RWPE2 (cell line): ENCODE data around the gene MAP2K5.

Source experiments
- ATAC-seq: fragments of 200-7000 bp; cut with Tn5 transposase; 3 replicates; pipeline ENCODE4 v1.9.1; 2021; ENCODE audit warnings: low read depth
- DNase-seq: peaks from one replicate; pipeline ENCODE4 v3.0.0-alpha.2; 2020; ENCODE audit warnings: low spot score
- H3K27ac ChIP-seq: fragments of 450-650 bp; 2 replicates; pipeline ENCODE4 v1.5.1; 2017; ENCODE audit warnings: mild to moderate bottlenecking; ENCODE audit not compliant: poor library complexity, severe bottlenecking
- H3K27me3 ChIP-seq: fragments of 250-450 bp; sonication (Bioruptor Pico); 2 replicates; pipeline ENCODE4 v1.5.1; 2021; ENCODE audit warnings: mild to moderate bottlenecking, moderate library complexity; ENCODE audit not compliant: insufficient read depth, poor library complexity, severe bottlenecking
- H3K36me3 ChIP-seq: fragments of 250-450 bp; sonication (Bioruptor Pico); 2 replicates; pipeline ENCODE4 v1.5.1; 2020; ENCODE audit warnings: low read depth, mild to moderate bottlenecking, moderate library complexity
- H3K4me1 ChIP-seq: fragments of 250-450 bp; sonication (Bioruptor Pico); 2 replicates; pipeline ENCODE4 v1.5.1; 2021; ENCODE audit warnings: mild to moderate bottlenecking, moderate library complexity; ENCODE audit not compliant: insufficient read depth, poor library complexity, severe bottlenecking
- H3K4me3 ChIP-seq: fragments of 250-450 bp; sonication (Bioruptor Pico); 2 replicates; pipeline ENCODE4 v1.5.1; 2021; ENCODE audit warnings: mild to moderate bottlenecking, moderate library complexity; ENCODE audit not compliant: severe bottlenecking
- H3K9me3 ChIP-seq: fragments of 250-450 bp; sonication (Bioruptor Pico); 2 replicates; pipeline ENCODE4 v1.5.1; 2021; ENCODE audit warnings: mild to moderate bottlenecking, moderate library complexity; ENCODE audit not compliant: severe bottlenecking
- TF ChIP-seq, protein P1 (sequence below): fragments of 450-650 bp; IDR thresholded peaks from one replicate; pipeline ENCODE4 v1.5.1; 2017; ENCODE audit warnings: mild to moderate bottlenecking, moderate library complexity; ENCODE audit not compliant: poor library complexity, severe bottlenecking

The MAP2K5 gene

DNA sequence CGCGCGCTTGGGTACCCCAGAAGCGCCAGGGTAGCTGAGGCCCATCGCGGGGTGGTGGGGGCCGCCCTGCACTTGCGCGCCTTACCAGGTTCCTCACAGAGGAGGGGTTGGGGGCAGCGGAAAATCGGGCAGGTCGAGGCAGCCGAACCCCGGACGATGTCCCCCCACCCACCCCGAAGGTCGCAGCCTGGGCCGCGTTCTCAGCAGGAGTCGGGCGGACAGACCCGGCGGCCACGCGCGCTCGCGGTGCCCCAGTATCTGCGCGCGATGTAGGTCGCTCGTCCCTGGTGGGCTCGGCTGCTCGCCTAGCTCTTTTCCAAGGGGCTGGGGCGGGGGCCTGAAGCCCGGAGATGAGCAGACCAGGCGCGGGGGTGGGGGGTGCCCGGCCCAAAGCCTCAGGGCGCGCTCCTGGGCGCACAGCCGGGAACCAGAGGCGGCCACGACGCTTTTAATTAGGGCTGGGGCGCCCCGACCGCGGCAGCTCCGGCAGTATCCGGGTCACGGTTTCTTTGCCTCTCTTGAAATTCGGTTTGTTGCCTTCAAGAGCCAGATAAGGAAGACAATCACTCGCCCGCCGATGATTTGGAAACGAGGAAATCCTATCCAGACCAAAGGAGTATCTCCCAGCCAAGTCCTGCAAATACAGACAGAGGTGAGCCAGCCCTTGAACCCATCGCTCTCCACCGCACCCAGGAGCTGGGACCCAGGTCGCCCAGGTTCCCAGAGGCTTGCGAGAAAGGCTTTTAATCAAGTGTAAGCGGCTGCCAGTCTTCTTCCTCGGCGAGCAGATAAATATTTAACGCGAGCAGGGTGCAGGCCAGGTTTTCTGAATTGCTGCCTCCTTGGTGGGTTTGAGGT, 287.4 kb downstream of the MAP2K5 start:
- no peaks in the 10 kb centered on the region for H3K36me3 ChIP-seq
- H3K27me3 ChIP-seq = peaks cover 96% of the 10 kb centered on the region
- H3K4me3 ChIP-seq = no peak overlapping the region
- H3K9me3 ChIP-seq = no peaks in the 10 kb centered on the region
- H3K4me1 ChIP-seq = no peaks in the 10 kb centered on the region
- H3K27ac ChIP-seq = no peak overlapping the region
- ATAC-seq (no peak), DNase-seq (peak; percentile 79)
- TF ChIP-seq, protein P1, sequence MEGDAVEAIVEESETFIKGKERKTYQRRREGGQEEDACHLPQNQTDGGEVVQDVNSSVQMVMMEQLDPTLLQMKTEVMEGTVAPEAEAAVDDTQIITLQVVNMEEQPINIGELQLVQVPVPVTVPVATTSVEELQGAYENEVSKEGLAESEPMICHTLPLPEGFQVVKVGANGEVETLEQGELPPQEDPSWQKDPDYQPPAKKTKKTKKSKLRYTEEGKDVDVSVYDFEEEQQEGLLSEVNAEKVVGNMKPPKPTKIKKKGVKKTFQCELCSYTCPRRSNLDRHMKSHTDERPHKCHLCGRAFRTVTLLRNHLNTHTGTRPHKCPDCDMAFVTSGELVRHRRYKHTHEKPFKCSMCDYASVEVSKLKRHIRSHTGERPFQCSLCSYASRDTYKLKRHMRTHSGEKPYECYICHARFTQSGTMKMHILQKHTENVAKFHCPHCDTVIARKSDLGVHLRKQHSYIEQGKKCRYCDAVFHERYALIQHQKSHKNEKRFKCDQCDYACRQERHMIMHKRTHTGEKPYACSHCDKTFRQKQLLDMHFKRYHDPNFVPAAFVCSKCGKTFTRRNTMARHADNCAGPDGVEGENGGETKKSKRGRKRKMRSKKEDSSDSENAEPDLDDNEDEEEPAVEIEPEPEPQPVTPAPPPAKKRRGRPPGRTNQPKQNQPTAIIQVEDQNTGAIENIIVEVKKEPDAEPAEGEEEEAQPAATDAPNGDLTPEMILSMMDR = no peak

DNA sequence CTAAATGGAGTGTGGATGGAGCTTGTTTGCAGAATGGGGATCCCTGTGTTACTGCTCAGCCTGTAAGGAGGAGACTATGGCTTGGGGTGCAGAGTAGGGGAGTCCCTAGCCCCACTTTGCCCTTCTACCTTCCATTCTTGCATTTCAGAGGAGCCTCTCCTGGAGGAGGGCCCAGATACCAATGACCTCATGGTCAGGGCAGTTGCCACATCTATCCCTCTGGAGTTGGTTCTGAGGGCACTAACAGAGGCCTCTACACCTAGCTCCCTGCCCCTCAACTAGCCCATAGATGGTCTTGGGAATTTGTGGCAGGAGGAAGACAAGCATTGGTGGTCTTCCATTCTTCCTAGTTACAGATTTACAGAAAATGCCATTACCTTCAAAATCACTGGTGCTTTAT, 288.9 kb downstream of the MAP2K5 start:
- TF ChIP-seq, protein P1 = no peak
- Histone ChIP-seq H3K4me3 (no peak overlapping the region), H3K36me3 (no peaks in the 10 kb centered on the region), H3K4me1 (no peaks in the 10 kb centered on the region), H3K27me3 (peaks cover 97% of the 10 kb centered on the region), H3K27ac (no peak overlapping the region), H3K9me3 (no peaks in the 10 kb centered on the region)
- DNase-seq = peak; percentile 16
- ATAC-seq = no peak

DNA sequence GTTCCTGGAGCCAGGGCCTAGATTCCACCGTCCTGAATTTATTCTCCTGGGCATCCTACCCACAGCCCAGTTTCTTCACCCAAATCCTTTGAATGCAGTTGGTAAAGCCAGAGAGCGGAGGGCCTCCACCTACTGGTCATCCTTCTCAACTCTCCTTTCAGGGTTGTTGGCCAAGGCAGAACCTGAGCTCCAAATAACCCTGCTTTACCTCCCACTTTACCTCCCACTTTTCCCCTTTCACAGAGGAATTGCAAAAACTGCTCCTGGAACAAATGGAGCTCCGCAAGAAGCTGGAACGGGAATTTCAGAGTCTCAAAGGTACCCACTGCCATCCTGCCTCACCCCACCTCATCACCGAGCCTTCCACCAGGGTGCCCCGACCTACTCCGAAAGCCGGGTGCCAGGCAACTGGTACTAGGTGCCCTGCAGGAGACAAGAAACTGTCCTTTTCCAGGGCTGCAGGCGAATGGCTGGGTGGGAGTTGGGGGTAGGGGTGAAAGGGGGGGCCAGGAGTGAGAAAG, 289.6 kb downstream of the MAP2K5 start:
- ATAC-seq (peak; percentile 40; the same call in 2 of the 3 replicates), DNase-seq (peak; percentile 73)
- H3K9me3 ChIP-seq = no peaks in the 10 kb centered on the region
- H3K27ac ChIP-seq = no peak overlapping the region
- H3K27me3 ChIP-seq = peaks cover 89% of the 10 kb centered on the region
- H3K4me1 ChIP-seq = no peaks in the 10 kb centered on the region
- no peaks in the 10 kb centered on the region for H3K36me3 ChIP-seq
- no peak overlapping the region for H3K4me3 ChIP-seq
- TF ChIP-seq, protein P1 = peak; percentile 55

DNA sequence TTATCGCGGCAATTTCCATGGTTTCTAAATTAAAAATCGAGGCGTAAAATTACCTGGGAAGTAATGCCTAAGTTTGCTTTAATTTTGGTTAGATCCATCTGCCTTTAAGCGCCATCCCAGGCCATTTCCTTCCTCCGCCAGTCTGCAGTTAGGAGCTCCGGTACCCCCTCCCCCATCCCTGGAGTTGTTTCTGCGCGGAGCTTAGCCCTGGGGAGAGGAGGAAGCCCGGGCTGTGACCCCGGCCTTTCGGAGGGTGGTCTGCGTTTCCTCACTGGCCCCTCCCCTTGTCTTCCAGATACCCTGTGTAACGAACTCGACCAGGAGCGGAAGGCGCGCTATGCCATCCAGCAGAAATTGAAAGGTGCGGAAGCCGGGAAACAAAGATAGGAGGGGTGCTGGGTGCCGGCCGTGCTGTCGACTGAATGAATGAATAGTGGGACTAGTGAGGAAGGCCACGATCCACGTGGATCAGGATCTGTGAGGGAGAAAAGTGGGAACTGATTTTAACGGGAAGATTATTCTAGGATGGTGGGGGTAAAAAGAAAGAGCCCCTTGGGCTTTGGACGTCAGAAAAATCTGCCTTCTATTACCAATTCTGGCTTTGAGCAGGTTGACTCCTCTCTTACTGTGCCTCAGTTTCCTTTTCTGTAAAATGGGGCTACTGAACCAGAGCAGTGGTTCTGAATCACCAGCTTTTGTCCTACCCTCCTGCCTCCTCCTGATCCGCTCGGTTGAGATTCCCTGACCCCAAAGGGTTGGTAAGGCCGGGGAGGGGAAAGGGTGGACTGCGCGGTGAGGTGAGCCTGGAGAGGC, 290.6 kb downstream of the MAP2K5 start:
- Histone ChIP-seq H3K27ac (no peak overlapping the region), H3K9me3 (no peaks in the 10 kb centered on the region), H3K27me3 (peaks cover 79% of the 10 kb centered on the region), H3K4me3 (no peak overlapping the region), H3K4me1 (no peaks in the 10 kb centered on the region), H3K36me3 (no peaks in the 10 kb centered on the region)
- no peak for ATAC-seq
- peak; percentile 65 for DNase-seq
- TF ChIP-seq, protein P1 = no peak
